HL-60/S4 (cell line): Measurements from ENCODE around the gene TUT7.
"Not testable (repeated sequence)": the region's sequence is repeated elsewhere in the genome, so short reads cannot be mapped to it uniquely, and the experiment has no call there.

Experiments used
- in situ Hi-C: fragments of 300-500 bp; cut with MboI; formaldehyde crosslinking; loops from 2 replicates; pipeline ENCODE4 v1.14.3; 2022; ENCODE audit warnings: low sequenced_read_pairs

The TUT7 gene, protein sequence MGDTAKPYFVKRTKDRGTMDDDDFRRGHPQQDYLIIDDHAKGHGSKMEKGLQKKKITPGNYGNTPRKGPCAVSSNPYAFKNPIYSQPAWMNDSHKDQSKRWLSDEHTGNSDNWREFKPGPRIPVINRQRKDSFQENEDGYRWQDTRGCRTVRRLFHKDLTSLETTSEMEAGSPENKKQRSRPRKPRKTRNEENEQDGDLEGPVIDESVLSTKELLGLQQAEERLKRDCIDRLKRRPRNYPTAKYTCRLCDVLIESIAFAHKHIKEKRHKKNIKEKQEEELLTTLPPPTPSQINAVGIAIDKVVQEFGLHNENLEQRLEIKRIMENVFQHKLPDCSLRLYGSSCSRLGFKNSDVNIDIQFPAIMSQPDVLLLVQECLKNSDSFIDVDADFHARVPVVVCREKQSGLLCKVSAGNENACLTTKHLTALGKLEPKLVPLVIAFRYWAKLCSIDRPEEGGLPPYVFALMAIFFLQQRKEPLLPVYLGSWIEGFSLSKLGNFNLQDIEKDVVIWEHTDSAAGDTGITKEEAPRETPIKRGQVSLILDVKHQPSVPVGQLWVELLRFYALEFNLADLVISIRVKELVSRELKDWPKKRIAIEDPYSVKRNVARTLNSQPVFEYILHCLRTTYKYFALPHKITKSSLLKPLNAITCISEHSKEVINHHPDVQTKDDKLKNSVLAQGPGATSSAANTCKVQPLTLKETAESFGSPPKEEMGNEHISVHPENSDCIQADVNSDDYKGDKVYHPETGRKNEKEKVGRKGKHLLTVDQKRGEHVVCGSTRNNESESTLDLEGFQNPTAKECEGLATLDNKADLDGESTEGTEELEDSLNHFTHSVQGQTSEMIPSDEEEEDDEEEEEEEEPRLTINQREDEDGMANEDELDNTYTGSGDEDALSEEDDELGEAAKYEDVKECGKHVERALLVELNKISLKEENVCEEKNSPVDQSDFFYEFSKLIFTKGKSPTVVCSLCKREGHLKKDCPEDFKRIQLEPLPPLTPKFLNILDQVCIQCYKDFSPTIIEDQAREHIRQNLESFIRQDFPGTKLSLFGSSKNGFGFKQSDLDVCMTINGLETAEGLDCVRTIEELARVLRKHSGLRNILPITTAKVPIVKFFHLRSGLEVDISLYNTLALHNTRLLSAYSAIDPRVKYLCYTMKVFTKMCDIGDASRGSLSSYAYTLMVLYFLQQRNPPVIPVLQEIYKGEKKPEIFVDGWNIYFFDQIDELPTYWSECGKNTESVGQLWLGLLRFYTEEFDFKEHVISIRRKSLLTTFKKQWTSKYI (N-terminal part only)

DNA sequence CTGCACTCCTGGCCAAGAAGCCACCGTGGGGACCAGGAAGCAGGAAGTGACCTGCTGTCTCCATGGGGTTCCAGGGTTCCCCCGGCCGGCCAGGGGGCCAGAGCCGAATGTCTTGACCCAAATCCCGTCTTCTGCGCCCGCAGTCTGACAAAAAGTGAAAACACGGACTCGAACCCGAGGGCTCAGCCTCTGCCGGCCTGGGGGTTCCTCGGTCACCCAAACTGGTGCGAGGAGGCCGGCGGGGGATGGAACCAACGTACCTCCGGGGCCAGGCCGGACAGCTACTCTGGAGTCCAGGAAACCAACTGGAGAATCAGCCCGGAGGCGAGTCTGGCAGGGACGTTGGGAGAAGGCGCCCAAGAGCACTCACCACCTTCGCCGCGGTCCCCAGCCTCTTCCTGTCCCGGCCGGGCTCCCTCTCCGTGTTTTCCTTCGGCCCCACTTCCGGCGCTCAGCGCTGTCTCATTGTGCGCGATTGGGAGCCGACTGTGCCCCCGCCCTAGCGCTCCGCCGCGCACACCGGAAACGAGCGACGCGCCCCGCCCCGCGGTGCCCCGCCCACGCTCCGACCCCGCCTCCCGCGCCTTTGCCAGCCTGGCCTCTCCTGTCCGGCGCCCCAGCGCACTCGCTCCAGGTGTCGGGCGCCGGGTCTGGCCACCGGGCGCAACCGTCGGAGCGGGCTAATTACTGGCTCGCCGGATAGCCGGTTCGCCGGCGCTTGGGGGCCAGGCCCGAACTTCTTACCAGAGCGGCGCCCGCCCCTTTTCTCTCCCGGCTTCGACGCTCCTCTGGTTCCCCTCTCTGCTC is at the start of gene TUT7:
Gene TUT7, minus strand, starts transcription at position 400 of the 807 bp plus-strand sequence. CDS start 1,211 bp downstream, outside the sequence.
- in situ Hi-C loops, result no loop called here

DNA sequence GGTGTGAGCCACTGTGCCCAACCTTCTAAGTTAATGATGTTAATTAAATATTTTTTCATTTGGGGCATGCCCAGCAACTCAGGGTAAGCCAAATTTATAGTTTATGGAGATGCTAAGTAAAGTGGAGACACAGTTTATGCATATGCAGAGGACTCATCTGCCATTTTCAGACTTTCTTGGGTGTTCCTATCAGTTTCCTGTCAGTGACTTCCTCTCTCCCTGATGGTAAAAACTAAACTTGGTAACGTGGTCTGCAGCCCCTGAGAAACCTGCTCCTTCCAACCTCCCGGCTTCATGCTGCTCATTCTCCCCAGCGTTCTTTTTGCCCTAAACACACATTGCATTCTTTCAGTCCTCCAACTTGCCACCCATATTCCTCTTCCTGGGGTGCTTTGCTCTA is 48.4 kb upstream of the TUT7 start:
- in situ Hi-C loops, result no loop called here

DNA sequence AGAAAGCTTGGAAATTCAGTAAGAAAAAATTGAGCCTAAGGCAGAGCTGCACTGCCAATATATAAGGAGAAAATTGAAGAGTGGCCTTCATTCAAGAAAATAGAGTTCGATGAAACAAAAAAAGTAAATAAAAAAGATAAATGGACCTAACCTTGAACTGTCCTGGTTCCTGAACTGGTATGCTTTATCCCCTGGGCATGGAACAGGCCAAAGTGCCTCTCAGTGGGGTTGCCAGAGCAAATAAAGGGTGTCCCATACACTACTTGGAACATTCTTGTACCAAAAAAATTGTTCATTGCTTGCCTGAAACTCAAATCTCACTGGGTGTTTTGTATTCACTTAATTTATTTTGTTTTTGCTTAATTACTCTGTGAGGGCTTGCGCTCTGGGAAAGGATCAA is 42.2 kb upstream of the TUT7 start:
- in situ Hi-C loops, result no loop called here

DNA sequence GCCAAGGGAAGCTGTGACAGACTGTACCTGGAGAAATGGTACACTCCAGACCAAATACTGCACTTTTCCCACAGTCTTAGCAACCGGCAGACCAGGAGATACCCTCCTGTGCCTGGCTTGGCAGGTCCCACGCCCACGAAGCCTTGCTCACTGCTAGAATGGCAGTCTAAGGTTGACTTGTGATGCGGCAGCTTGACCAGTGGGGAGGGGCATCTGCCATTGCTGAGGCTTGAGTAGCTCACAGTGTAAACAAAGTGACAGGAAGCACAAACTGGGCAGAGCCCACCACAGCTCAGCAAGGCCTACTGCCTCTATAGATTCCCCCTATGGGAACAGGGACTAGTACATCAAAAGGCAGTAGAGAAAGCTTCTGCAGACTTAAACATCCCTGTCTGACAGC is 36.0 kb upstream of the TUT7 start:
- in situ Hi-C loops, result not testable (repeated sequence)

DNA sequence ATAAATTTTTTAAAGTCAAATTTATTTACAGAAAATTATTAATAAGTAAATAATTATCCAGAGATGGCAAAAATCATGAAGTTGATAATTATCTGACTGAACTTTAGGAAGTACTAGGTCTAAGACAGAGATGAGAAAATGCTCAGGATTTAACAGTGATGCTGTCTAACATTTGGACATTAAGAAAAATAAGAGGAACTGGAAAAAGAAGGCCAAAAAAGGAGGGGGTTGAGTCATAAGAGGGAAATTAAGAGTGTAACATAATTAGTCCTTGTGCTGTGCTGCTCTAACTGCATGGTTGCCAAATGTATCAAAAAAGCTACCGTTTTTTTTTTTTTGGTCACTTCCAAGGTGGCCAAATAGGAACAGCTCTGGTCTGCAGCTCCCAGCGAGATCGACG is 35.4 kb upstream of the TUT7 start:
- in situ Hi-C loops, result no loop called here

DNA sequence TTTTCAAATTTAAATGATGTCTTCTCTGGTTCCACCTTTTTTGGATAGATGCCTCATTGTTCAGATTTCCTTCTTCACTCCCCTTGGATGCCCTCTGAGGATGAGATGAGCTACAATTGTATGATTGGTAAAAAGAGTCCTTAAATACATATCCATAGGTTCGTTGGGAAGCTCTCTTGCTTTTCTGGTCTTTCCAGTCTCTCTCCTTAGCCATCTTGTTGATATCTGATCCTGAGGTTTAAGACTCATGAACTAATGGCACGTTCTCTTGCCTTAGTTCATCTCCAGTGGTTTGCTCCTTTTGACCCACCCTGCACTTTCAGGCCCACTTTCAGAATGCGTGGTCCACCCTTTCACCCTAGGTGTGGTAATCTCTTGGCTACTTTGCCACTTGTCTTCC is 33.2 kb upstream of the TUT7 start:
- in situ Hi-C loops, result no loop called here

DNA sequence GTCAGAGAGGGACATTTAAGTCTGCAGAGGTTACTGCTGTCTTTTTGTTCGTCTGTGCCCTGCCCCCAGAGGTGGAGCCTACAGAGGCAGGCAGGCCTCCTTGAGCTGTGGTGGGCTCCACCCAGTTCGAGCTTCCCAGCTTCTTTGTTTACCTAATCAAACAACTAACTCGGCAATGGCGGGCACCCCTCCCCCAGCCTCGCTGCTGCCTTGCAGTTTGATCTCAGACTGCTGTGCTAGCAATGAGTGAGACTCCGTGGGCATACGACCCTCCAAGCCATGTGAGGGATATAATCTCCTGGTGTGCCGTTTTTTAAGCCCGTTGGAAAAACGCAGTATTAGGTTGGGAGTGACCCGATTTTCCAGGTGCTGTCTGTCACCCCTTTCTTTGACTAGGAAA is 28.8 kb upstream of the TUT7 start:
- in situ Hi-C loops, result not testable (repeated sequence)

DNA sequence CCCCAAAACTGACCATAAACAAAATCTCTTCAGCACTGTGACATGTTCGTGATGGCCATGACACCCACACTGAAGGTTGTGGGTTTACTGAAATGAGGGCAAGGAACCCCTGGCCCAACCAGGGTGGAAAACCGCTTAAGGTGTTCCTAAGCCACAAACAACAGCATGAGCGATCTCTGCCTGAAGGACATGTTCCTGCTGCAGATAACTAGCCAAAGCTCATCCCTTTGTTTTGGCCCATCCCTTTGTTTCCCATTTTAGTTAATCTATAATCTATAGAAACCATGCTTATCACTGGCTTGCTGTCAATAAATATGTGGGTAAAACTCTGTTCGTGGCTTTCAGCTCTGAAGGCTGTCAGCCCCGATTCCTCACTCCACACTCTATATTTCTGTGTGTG is 21.8 kb upstream of the TUT7 start:
- in situ Hi-C loops, result no loop called here

DNA sequence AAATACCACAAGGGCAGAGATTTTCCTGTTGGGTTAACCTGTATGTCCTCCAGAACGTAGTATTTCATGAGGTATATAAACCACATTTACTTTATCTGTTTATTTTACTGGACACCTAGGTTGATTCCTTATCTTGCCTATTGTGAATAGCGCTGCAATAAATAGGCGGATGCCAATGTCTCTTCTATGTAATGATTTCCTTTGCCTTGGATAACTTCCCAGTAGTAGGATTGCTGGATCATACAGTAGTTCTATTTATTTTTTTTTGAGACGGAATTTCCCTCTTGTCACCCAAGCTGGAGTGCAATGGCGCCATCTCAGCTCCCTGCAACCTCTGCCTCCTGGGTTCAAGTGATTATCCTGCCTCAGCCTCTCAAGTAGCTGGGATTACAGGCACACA is 15.6 kb upstream of the TUT7 start:
- in situ Hi-C loops, result no loop called here

DNA sequence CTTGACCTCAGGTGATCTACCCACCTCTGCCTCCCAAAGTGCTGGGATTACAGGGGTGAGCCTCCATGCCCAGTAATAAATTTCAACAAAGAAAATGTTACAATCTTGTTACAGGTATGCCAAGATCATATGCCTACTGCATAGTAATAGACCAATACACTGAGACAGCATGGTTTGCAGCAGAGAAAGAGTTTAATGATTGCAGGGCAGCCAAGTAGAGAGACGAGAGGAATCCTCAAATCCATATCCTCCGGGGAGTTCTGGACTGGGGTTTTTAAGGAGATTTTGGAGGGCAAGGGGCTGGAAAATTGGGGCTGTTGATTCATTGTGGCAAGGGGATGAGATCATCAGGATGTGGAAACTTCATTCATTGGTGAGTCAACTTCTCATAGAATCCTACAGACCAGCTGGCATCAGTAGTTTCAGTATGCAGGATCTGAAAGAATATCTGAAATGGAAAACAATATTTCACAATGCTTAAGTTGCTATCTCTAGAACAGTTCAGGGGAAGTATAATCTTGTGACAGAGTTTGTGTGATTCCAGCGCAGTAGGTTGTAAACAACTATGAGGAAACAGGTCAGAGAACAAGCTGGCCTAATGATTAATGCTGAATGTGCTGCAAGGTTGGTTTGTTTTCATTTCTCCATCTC is 14.8 kb upstream of the TUT7 start:
- in situ Hi-C loops, result no loop called here

DNA sequence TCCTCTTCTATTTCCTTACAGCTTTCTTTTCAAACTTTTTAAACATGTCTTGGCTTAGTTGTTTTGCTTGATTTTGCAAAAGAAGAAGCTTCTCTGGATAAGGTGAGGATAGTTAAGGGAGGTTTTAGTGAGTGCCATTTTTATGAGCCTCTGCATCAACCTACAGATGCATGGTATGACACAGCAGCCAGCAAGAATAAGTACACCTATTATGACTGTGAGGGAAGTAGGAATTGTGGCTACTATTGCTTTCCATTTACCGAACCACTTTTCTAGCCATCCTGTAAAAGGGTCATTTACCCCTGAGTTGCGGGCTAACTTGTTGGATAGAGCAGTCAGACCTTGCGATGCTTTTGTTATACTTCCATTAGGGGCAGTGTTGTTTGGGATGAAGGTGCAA is 7.0 kb upstream of the TUT7 start:
- in situ Hi-C loops, result no loop called here

DNA sequence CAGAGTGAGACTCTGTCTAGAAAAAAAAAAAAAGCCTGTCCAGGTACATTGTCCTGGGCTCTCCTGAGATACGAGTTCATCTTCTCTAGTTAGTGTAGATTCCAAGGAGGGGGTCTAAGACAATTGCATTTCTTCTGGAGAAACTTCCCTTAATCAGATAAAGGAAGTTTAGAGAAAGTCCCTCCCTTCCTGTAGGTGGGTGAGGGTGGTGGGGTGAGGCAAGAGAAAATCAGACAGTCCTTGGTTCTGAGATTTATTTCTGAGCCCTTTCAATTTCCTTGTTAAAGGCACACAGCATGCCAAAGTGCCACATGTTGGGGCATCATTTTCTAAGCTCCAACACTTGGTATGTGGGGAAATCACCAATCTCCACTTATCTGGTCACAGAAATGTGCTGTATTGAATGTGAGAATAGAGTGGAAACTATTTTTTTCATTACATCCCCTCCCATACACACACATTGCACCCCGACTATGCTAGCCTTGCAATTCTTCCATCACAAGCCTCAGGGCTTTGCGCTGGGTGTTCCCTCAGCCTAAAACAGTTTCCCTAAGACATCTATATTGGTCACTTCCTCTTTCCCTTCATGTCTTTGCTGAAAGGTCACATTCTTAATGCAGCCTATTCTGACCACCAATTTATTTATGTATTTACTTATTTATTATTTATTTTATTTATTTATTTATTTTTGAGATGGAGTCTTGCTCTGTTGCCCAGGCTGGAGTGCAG is 5.1 kb upstream of the TUT7 start:
- in situ Hi-C loops, result no loop called here

DNA sequence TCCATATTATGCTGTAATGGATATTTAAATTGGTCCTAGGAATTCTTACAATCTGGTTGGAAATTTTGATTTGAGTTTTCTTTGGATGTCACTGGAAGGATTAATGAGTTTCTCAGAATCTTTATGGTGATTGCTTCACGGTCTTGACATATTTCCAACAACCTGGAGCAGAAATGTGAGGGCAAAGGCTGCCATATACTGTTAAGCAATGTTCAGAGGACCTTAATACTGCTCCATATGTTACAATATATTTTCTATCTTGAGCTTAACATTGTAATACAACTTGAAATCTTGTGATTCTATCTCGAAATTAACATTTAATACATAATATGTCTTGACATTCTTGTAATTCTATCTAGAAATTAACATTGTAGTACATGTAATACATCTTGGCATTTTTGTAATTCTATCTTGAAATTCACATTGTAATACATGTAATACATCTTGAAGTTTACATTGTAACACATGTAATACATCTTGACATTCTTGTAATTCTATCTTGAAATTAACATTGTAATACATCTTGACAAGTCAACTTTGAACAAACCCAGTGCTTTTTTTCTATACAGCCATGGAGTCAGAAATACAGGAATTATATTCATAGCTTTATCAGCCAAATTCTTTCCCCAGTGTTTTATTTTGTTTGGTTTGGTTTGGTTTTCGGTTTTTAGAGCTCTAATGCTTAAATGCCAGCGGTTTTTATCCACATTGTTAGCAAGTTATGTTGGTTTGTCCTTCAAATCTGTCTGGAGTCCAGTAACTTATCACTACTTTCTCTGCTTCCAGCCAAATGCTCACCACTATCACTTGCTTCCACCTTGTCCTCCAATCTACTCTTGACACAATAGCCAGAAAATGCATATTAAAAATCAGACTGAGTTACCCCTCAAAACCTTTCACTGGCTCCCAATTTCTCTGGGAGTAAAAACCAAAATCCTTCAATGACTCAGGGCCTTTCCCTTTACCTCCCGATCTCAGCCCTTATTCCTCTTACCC is 3.0 kb upstream of the TUT7 start:
- in situ Hi-C loops, result no loop called here

DNA sequence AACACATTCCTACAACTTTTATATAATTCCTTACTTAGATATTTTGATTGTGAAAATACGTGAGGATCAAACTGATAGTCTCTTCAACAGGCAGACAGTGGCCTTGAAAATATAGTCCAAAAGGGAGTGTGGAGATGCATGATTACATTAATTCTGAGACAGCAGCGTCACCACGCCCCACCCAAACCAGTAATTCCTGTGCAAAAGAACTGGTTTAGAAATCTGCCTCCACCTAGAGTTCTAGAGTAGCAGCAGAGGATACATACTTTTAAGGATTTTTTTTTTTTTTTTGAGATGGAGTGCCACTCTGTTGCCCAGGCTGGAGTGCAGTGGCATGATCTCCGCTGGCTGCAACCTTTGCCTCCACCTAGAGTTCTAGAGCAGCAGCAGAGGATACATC is 1.6 kb upstream of the TUT7 start:
- in situ Hi-C loops, result no loop called here

DNA sequence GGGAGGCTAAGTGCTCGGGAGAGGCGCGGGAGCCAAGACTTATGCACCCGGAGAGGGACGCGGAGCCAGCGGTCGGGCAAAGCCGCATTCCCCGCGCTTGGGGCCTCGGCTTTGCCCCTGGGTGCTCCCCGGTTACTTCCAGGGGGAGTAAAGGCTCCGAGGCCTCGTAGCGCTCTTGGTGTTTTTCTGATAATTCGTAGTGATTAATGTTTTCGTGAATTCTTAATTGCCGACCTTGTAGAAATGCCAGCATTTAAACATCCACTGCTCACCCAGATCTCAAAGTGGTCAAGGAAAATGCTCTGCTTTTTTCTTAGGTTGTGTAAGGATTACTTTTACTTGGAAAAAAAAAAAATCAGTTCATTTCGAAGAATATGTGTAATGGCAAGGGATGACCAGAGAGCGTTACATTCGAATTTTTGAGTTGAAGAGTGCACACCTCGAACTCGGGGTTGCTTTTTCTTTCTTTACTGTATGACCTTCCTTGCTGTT is 654 bp upstream of the TUT7 start:
- in situ Hi-C loops, result no loop called here

DNA sequence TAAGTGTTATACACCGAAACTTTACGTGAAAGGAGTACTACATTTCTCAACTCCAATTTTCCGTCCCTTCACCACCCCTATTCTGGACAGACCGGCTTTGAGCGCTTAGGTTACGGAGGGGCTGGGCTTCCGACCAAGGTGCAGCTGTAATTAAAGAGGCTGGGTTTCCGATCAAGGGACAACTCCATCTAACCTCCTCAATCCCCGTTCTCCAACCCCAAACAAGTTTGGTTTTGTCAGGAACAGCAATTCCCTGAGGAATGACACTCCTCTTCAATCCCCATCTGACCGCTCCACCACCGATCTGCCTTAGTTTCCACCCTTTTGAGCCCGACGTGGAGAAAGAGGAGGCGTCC is 577 bp downstream of the TUT7 start:
- in situ Hi-C loops, result no loop called here

DNA sequence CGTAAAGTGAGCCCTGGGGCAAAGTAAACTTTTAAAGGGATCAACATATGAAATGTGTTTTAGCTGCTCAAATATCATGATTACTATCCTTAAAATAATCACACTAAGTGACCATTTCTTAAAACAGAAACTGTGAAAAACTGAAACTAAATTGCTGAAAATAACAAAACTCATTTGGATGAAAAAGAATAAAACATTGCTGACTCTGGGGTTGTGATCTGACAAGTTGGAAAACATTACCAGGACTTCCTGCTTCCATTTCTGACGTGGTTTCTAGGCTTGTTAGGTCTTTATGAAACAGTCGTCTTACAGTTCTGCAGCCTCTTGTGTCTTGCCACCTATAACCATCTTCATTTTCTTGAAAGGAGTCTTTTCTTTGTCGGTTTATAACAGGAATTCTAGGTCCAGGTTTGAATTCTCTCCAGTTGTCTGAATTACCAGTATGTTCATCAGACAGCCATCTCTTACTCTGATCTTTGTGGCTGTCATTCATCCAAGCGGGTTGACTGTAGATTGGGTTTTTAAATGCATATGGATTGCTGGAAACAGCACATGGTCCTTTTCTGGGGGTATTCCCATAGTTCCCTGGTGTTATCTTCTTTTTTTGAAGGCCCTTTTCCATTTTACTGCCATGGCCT is 1.7 kb downstream of the TUT7 start:
- in situ Hi-C loops, result no loop called here

DNA sequence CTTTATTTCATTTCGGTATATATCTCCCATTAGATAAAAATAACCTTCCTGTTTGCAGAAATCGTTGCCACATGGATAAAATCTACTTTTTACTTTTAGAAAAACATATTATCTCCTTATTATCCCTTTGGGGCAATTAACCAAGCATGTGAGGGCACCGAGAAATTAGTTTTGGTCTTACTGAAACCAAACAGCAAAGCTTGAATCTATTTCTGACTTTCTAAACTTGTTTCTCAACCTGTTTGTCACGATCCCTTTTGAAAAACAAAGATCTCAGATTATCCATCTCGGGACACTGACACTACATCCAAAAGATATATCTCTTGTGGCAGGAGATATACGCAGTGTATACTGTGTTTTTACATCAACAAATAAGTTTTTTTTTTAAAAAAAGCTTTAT is 2.3 kb downstream of the TUT7 start:
- in situ Hi-C loops, result no loop called here
